ENCODE data around the gene ANKH.
A peak's percentile ranks its signal among the peaks of the same experiment; 100 is the strongest.
"Not testable (repeated sequence)": the region's sequence is repeated elsewhere in the genome, so short reads cannot be mapped to it uniquely, and the experiment has no call there.

Gene ANKH

GRCh38 chr5:14871214-14872069 is at the start of gene ANKH:
ANKH (minus strand) TSS chr5:14871778; CDS start chr5:14871447, 331 bp downstream.
- DNase-seq (ENCODE audit: low read depth), result peak; percentile 78

- DNase-seq (ENCODE audit: low read depth), result no peak
Observed at GRCh38 chr5:14920121-14920520, 48.5 kb upstream of the ANKH start.

- not testable (repeated sequence) for DNase-seq (ENCODE audit: low read depth)
Observed at GRCh38 chr5:14919106-14919505, 47.5 kb upstream of the ANKH start.

GRCh38 chr5:14917719-14918118 is 46.1 kb upstream of the ANKH start:
- no peak for DNase-seq (ENCODE audit: low read depth)

- no peak for DNase-seq (ENCODE audit: low read depth)
Observed at GRCh38 chr5:14915291-14915952, 43.8 kb upstream of the ANKH start.

GRCh38 chr5:14914623-14915260 is 43.2 kb upstream of the ANKH start:
- DNase-seq (ENCODE audit: low read depth), result no peak

- DNase-seq (ENCODE audit: low read depth), result no peak
Observed at GRCh38 chr5:14914193-14914592, 42.6 kb upstream of the ANKH start.

GRCh38 chr5:14913096-14913495 is 41.5 kb upstream of the ANKH start:
- no peak for DNase-seq (ENCODE audit: low read depth)

GRCh38 chr5:14912206-14912605 is 40.6 kb upstream of the ANKH start:
- no peak for DNase-seq (ENCODE audit: low read depth)

GRCh38 chr5:14909369-14909768 is 37.8 kb upstream of the ANKH start:
- DNase-seq (ENCODE audit: low read depth), result no peak

- no peak for DNase-seq (ENCODE audit: low read depth)
Observed at GRCh38 chr5:14908172-14908571, 36.6 kb upstream of the ANKH start.

GRCh38 chr5:14906628-14907027 is 35.0 kb upstream of the ANKH start:
- no peak for DNase-seq (ENCODE audit: low read depth)

- no peak for DNase-seq (ENCODE audit: low read depth)
Observed at GRCh38 chr5:14902826-14903560, 31.4 kb upstream of the ANKH start.

GRCh38 chr5:14901462-14902051 is 30.0 kb upstream of the ANKH start:
- no peak for DNase-seq (ENCODE audit: low read depth)

- DNase-seq (ENCODE audit: low read depth), result no peak
Observed at GRCh38 chr5:14900693-14901461, 29.3 kb upstream of the ANKH start.

GRCh38 chr5:14896131-14896530 is 24.6 kb upstream of the ANKH start:
- DNase-seq (ENCODE audit: low read depth), result no peak

- DNase-seq (ENCODE audit: low read depth), result no peak
Observed at GRCh38 chr5:14895301-14895700, 23.7 kb upstream of the ANKH start.

- DNase-seq (ENCODE audit: low read depth), result no peak
Observed at GRCh38 chr5:14894748-14895147, 23.2 kb upstream of the ANKH start.

- no peak for DNase-seq (ENCODE audit: low read depth)
Observed at GRCh38 chr5:14893381-14893780, 21.8 kb upstream of the ANKH start.

- DNase-seq (ENCODE audit: low read depth), result no peak
Observed at GRCh38 chr5:14890846-14891245, 19.3 kb upstream of the ANKH start.

GRCh38 chr5:14884062-14884612 is 12.6 kb upstream of the ANKH start:
- no peak for DNase-seq (ENCODE audit: low read depth)
